Activated T-cell treated with anti-CD3 and anti-CD28 coated beads, Interleukin-2, amount 50 U/mL, for 1 hour (primary cell): ENCODE results near the gene TAS1R3.

Experiments used
- DNase-seq: peaks from one replicate; pipeline ENCODE4 v3.0.0-alpha.2; 2020

TAS1R3 gene

DNA sequence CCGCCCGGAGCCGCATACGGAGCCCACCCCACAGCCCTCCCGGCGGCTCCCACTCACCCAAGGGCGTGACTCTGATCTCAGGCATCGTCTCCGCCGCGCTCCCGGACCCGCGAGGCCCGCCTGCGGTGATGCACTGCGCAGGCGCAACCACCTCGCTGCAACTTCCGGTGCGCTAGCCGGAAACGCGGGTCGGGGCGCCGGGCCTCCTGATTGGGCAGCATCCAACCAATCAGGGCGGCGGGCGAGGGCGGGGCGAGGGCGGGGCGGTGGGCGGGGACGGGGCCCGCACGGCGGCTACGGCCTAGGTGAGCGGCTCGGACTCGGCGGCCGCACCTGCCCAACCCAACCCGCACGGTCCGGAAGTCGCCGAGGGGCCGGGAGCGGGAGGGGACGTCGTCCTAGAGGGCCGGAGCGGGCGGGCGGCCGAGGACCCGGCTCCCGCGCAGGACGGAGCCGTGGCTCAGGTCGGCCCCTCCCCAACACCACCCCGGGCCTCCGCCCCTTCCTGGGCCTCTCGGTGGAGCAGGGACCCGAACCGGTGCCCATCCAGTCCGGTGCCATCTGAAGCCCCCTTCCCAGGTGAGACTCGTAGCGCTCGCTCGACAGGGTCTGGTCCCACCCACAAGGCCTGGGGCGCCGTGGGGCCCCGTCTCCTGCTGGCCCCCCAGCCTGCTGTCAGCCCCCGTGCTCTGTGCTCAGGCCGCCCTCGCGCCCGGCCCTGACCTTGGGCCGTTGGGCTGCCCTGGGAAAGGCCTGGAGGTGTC, 6.4 kb upstream of the TAS1R3 start, which contains the start of the genes CPTP and INTS11:
TSS of gene CPTP (plus strand) at position 279 of the 764 bp plus-strand sequence. CDS start 2,109 bp downstream, outside the sequence.
TSS of gene INTS11 (minus strand) at position 137 of the 764 bp plus-strand sequence. CDS start at position 85, 52 bp downstream.
- DNase-seq, result peak; percentile 95

DNA sequence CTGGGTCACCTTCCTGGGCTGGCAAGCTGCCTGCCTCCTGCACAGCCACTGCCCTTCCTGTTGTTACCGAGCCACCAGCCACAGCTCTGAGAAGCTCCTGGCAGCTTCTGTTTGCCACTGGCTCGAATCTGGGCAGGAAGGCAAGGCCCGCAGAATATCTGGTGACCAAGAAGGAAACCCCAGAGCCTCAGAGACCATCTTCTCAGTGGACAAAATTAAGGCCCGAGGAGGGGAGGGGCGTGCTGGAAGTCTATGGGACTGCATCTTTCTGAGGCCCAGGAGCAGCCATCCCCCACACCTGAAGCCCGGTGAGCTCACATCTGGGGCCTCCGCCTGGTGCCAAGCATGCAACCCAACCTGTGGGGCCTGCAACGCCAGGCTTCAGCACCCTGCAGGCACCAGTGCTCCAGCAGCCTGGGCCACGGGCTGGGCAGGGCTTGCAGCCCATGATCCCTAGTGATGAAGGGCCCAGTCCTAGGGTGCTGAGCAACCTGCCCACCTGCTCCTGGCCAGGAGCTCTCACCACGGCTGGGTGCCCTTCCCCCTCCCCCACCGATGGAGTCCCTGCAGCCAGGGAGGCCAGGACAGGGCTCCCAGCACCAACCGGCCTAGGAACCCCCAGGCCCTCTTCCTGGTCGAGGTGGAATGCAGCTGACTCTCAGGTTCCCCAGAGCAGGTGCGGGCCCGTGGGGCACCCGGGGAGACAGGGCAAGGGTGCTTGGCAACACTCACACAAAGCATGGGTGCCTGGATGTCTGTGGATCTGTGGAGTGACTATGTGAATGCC, 5.6 kb upstream of the TAS1R3 start:
- DNase-seq, result no peak

DNA sequence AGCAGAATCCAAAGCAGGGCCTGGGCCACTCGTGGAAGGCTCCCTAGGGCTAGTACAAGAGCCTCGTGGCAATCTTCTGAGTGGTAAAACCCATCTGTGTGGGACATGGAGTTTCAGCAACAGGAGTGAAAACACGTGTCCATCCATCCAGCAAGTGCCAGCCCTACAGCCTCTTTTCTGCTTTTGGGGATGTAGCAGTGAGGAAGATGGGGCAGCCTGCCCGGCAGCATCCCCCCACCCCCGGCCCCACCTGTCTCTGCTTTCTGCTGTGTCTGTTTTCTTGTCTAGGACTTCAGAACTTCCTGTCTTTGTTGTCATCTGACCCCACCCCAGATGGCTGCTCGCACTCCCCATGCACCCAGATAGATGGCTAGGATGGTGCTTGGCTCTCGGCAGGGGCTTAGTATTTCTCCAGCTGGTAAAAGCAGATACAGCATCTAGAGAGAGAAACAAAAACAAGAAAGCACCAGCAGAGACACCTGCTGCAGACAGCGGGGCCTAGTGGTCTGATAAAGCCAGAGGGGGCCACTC, 4.9 kb upstream of the TAS1R3 start:
- no peak for DNase-seq

GRCh38 chr1:1327291-1327690, 3.8 kb upstream of the TAS1R3 start:
- no peak for DNase-seq

GRCh38 chr1:1328254-1328653, 2.8 kb upstream of the TAS1R3 start:
- DNase-seq, result no peak

- no peak for DNase-seq
These were observed 1.5 kb upstream of the TAS1R3 start for GRCh38 chr1:1329304-1330210.

- DNase-seq, result no peak
These were observed 563 bp upstream of the TAS1R3 start for GRCh38 chr1:1330366-1331067.

- DNase-seq, result no peak
These were observed 1.1 kb downstream of the TAS1R3 start for GRCh38 chr1:1332031-1332755.

- no peak for DNase-seq
These were observed 1.8 kb downstream of the TAS1R3 start for GRCh38 chr1:1332774-1333480.

DNA sequence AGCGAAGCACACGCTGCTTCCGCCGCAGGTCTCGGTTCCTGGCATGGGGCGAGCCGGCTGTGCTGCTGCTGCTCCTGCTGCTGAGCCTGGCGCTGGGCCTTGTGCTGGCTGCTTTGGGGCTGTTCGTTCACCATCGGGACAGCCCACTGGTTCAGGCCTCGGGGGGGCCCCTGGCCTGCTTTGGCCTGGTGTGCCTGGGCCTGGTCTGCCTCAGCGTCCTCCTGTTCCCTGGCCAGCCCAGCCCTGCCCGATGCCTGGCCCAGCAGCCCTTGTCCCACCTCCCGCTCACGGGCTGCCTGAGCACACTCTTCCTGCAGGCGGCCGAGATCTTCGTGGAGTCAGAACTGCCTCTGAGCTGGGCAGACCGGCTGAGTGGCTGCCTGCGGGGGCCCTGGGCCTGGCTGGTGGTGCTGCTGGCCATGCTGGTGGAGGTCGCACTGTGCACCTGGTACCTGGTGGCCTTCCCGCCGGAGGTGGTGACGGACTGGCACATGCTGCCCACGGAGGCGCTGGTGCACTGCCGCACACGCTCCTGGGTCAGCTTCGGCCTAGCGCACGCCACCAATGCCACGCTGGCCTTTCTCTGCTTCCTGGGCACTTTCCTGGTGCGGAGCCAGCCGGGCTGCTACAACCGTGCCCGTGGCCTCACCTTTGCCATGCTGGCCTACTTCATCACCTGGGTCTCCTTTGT, 2.6 kb downstream of the TAS1R3 start:
- no peak for DNase-seq

GRCh38 chr1:1334835-1335234, 3.8 kb downstream of the TAS1R3 start:
- DNase-seq, result no peak

- no peak for DNase-seq
These were observed 4.2 kb downstream of the TAS1R3 start for GRCh38 chr1:1335283-1335682.

DNA sequence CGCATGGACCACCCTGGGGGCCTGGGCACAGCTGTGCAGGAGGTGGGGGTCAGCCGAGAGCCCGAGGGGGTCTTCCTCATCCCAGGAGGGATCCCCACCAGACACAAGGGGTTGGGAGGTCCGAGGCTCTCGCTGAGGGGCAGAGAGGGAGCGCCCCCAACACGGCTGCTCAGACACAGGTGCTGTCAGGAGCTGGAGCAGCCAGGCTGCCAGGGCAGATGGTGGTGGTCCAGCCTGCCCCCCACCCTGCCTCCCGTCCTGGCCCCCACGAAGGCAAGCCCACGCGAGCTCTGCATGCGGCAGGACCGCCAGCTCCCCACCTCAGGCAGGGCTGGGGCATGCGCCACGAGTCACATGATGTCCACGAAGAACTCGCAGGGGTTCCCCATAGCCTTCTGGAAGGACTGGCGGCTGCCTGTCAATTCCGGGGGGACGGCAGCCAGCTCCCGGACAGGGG, 4.7 kb downstream of the TAS1R3 start:
- no peak for DNase-seq

GRCh38 chr1:1336446-1336845, 5.4 kb downstream of the TAS1R3 start:
- DNase-seq, result no peak

- DNase-seq, result no peak
These were observed 6.1 kb downstream of the TAS1R3 start for GRCh38 chr1:1336931-1337792.

DNA sequence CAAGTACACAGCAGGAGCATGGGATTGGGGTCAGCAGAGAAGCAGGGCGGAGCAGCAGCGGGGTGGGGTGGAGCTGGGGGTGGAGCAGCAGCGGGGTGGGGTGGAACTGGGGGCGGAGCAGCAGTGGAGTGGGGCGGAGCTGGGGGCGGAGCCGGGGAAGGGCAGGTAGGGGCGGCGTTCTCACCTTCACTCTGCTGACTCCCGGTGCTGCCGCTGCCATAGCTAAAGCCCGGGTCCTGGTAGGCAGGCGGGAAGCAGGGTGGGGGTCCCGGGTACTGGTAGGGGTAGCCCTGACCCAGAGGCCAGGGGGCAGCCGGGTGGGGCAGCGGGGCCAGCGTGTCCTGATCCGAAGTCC, 6.7 kb downstream of the TAS1R3 start:
- DNase-seq, result peak; percentile 58

- DNase-seq, result no peak
These were observed 7.2 kb downstream of the TAS1R3 start for GRCh38 chr1:1338278-1338677.

DNA sequence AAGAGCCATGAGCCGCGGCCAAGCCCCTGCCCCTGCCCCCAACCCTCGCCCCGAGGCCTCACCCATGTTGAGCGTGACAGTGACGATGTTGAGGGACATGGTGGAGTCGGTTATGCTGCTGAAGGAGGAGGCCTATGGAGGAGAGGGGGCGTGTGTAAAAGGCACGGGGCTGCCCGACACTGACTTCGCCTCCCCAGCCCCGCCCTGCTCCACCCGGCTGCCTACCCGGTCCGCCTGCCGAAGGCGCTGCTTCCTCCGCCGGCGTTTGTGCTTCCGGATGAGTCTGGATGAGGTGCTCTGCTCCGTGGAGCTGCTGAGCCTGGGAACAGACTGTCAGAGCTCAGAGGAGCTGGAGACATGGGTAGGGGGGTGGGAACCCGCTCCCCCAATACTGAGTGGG, 9.1 kb downstream of the TAS1R3 start:
- DNase-seq, result no peak
